GM12892 (cell line): ENCODE measurements around the gene CD300LG.

Experiments
- POLR2A ChIP-seq: IDR thresholded peaks from 2 replicates; pipeline ENCODE4 v1.6.1; 2011; ENCODE audit warnings: low read depth, low read length, control low read depth
- POLR2AphosphoS5 ChIP-seq: IDR thresholded peaks from 2 replicates; pipeline ENCODE4 v1.6.1; 2011; ENCODE audit warnings: low read depth, low read length, control low read depth
- TAF1 ChIP-seq: IDR thresholded peaks from 2 replicates; pipeline ENCODE4 v1.6.1; 2011; ENCODE audit warnings: low read depth, mild to moderate bottlenecking, control low read depth, low read length, borderline replicate concordance

- TF ChIP-seq POLR2AphosphoS5 (no peak), POLR2A (no peak), TAF1 (no peak)
These were observed 30.1 kb downstream of the CD300LG start for GRCh38 chr17:43877031-43877430.
